ENCODE results near the gene REL.

Gene REL

GRCh38 chr2:60966507-60967405 is 85.4 kb downstream of the REL start:
- DNase-seq = no peak

GRCh38 chr2:60972889-60973656 is 91.7 kb downstream of the REL start:
- DNase-seq = no peak

- DNase-seq = no peak
Observed at GRCh38 chr2:60973705-60974104, 92.3 kb downstream of the REL start.

- no peak for DNase-seq
Observed at GRCh38 chr2:60974652-60975051, 93.3 kb downstream of the REL start.
